IPS-18a (cell line): ENCODE results near the gene LIN7B.
"Not testable (repeated sequence)": the region's sequence is repeated elsewhere in the genome, so short reads cannot be mapped to it uniquely, and the experiment has no call there.

Experiments
- H3K27ac ChIP-seq: one replicate; pipeline ENCODE4 v1.5.1; 2013; ENCODE audit warnings: low read length
- H3K27me3 ChIP-seq: one replicate; pipeline ENCODE4 v1.6.1; 2013; ENCODE audit warnings: mild to moderate bottlenecking, low read length; ENCODE audit not compliant: control insufficient read depth, insufficient read depth
- H3K36me3 ChIP-seq: one replicate; pipeline ENCODE4 v1.6.1; 2013; ENCODE audit warnings: low read depth, low read length; ENCODE audit not compliant: control insufficient read depth
- H3K4me1 ChIP-seq: one replicate; pipeline ENCODE4 v1.6.1; 2013; ENCODE audit warnings: low read depth, low read length; ENCODE audit not compliant: control insufficient read depth
- H3K4me3 ChIP-seq: one replicate; pipeline ENCODE4 v1.5.1; 2013; ENCODE audit warnings: low read length
- H3K9ac ChIP-seq: one replicate; pipeline ENCODE4 v1.6.1; 2013; ENCODE audit warnings: mild to moderate bottlenecking, low read length, moderate library complexity
- H3K9me3 ChIP-seq: one replicate; pipeline ENCODE4 v1.6.1; 2013; ENCODE audit warnings: low read depth, low read length; ENCODE audit not compliant: control insufficient read depth

The LIN7B gene

GRCh38 chr19:49141352-49141751 lies 27.2 kb downstream of the LIN7B start:
- H3K27me3 ChIP-seq, result no peaks in the 10 kb centered on the region
- no peaks in the 10 kb centered on the region for H3K36me3 ChIP-seq
- H3K9me3 ChIP-seq, result no peaks in the 10 kb centered on the region
- H3K4me3 ChIP-seq, result no peak overlapping the region
- H3K4me1 ChIP-seq, result no peaks in the 10 kb centered on the region
- H3K27ac ChIP-seq, result no peak overlapping the region
- H3K9ac ChIP-seq, result no peak overlapping the region

DNA sequence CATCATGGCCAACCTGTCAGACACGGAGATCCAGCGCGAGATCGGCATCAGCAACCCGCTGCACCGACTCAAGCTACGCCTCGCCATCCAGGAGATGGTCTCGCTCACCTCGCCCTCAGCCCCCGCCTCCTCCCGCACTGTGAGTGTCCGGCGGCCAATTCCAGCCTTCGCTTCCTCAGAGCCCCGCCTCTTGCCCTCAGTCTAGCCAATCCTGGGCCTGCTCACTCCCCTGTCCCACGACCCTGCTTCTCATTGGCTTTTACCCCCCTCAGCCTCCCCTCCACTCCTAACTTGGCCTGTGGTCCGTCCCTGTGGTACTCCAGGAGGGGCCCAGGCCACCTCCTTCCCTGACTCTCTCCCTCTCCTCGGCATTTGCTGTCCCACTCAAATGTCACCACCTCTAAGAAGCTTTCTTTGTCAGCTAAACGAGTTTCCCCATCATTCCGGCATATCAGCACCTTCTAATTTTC lies 28.7 kb downstream of the LIN7B start:
- H3K9me3 ChIP-seq, result no peaks in the 10 kb centered on the region
- no peaks in the 10 kb centered on the region for H3K27me3 ChIP-seq
- H3K9ac ChIP-seq, result no peak overlapping the region
- H3K36me3 ChIP-seq, result no peaks in the 10 kb centered on the region
- H3K4me1 ChIP-seq, result no peaks in the 10 kb centered on the region
- no peak overlapping the region for H3K27ac ChIP-seq
- H3K4me3 ChIP-seq, result peak overlapping the region; percentile 65

GRCh38 chr19:49145573-49146407 lies 31.6 kb downstream of the LIN7B start:
- H3K9ac ChIP-seq, result no peak overlapping the region
- no peak overlapping the region for H3K27ac ChIP-seq
- H3K4me1 ChIP-seq, result peaks cover 4% of the 10 kb centered on the region
- H3K27me3 ChIP-seq, result no peaks in the 10 kb centered on the region
- peak overlapping the region; percentile 60 for H3K4me3 ChIP-seq
- no peaks in the 10 kb centered on the region for H3K9me3 ChIP-seq
- H3K36me3 ChIP-seq, result no peaks in the 10 kb centered on the region

DNA sequence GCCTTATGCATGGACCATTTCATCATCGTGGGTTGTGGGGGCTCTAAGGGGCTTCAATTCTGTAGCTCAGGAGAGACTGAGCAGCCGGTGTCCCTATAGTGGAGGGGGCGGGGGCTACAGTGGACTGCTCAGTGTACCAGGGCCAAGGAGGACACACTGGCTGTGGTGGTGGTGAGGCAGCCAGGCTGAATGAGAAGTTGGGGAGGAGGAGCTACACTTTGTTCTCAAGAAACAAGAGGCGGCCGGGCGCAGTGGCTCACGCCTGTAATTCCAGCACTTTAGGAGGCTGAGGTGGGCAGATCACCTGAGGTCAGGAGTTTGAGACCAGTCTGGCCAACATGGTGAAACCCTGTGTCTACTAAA lies 32.2 kb downstream of the LIN7B start:
- not testable (repeated sequence) for H3K4me1 ChIP-seq, H3K27me3 ChIP-seq, H3K36me3 ChIP-seq, H3K9ac ChIP-seq, H3K27ac ChIP-seq, H3K9me3 ChIP-seq
- H3K4me3 ChIP-seq, result peak overlapping the region; percentile 60

- Histone ChIP-seq H3K9ac (no peak overlapping the region), H3K36me3 (no peaks in the 10 kb centered on the region), H3K9me3 (no peaks in the 10 kb centered on the region), H3K27ac (no peak overlapping the region), H3K4me1 (peaks cover 6% of the 10 kb centered on the region), H3K27me3 (peaks cover 9% of the 10 kb centered on the region), H3K4me3 (peak overlapping the region; percentile 97)
These were observed 34.0 kb downstream of the LIN7B start for GRCh38 chr19:49148044-49148682.

- H3K27me3 ChIP-seq, result peaks cover 15% of the 10 kb centered on the region
- no peaks in the 10 kb centered on the region for H3K36me3 ChIP-seq
- H3K9ac ChIP-seq, result peak overlapping the region; percentile 82
- H3K9me3 ChIP-seq, result no peaks in the 10 kb centered on the region
- H3K4me3 ChIP-seq, result peak overlapping the region; percentile 97
- H3K27ac ChIP-seq, result no peak overlapping the region
- H3K4me1 ChIP-seq, result peaks cover 6% of the 10 kb centered on the region
These were observed 34.8 kb downstream of the LIN7B start for GRCh38 chr19:49148784-49149651.

GRCh38 chr19:49149652-49150105 lies 35.5 kb downstream of the LIN7B start:
- H3K4me3 ChIP-seq, result peak overlapping the region; percentile 97
- peak overlapping the region; percentile 82 for H3K9ac ChIP-seq
- H3K4me1 ChIP-seq, result peaks cover 6% of the 10 kb centered on the region
- H3K27ac ChIP-seq, result peak overlapping the region; percentile 17
- H3K27me3 ChIP-seq, result peaks cover 15% of the 10 kb centered on the region
- H3K9me3 ChIP-seq, result no peaks in the 10 kb centered on the region
- H3K36me3 ChIP-seq, result no peaks in the 10 kb centered on the region

GRCh38 chr19:49150106-49150943 lies 36.2 kb downstream of the LIN7B start:
- H3K9me3 ChIP-seq, result no peaks in the 10 kb centered on the region
- H3K4me1 ChIP-seq, result peaks cover 7% of the 10 kb centered on the region
- H3K4me3 ChIP-seq, result peak overlapping the region; percentile 97
- peak overlapping the region; percentile 17 for H3K27ac ChIP-seq
- H3K36me3 ChIP-seq, result no peaks in the 10 kb centered on the region
- H3K27me3 ChIP-seq, result peaks cover 15% of the 10 kb centered on the region
- peak overlapping the region; percentile 82 for H3K9ac ChIP-seq

DNA sequence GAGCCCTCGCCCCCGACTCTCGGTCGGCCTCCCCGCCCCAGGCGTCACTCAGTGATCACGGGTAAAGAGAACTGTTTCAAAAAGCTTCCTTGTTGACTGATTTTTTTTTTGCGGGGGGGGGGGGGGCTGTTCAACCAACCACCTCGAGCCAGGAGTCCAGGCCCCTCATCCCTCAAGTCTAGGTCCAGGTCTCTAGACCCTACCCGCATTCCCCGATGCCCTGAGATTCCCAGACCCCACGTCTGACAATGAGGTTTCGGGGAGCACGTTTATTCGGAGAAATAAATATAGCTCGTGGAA lies 36.7 kb downstream of the LIN7B start:
- Histone ChIP-seq H3K4me1 (peaks cover 13% of the 10 kb centered on the region), H3K9me3 (no peaks in the 10 kb centered on the region), H3K4me3 (peak overlapping the region; percentile 97), H3K27me3 (peaks cover 17% of the 10 kb centered on the region), H3K9ac (peak overlapping the region; percentile 82), H3K36me3 (no peaks in the 10 kb centered on the region), H3K27ac (no peak overlapping the region)

DNA sequence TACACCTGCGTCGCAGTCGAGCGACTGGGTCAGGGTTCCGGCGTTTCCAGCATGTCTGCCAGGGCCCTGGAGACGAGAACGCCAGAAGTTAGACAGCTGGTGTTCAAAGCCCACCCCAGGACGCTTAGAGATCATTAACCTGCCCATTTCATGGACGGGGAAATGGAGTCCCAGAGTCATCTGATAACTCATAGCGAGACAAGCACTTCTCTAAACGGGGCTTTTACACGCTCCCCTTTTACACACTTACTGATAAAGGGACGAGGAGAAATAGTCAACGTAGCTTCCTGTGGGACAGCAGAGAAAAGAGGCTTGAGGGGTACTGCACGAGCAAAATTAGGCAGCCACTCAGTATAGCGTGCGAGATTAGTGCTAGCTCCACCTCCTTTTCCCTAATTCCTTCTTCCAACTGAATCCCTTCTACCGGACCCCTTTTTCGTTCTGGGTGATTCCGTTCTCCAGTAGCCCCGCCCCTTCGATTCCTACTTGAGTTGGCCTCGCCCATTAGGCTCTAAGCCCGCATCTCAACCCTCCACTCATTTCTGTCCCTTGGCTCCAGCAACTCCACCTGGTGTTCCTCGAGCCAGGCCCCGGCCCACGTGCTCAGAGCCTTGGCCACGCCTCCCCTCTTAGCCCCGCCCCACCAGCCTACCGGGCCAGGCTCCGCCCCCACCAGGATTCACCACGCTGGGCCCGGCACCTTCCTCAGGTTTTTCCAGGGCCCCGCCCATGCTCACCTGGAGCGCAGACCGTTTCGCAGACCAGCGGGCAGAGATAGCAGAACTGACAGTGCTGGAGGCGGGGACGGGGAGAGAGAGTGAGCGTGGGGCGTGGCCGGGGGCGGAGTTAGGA lies 37.3 kb downstream of the LIN7B start:
- H3K9ac ChIP-seq, result no peak overlapping the region
- no peaks in the 10 kb centered on the region for H3K9me3 ChIP-seq
- peaks cover 23% of the 10 kb centered on the region for H3K27me3 ChIP-seq
- no peaks in the 10 kb centered on the region for H3K36me3 ChIP-seq
- H3K27ac ChIP-seq, result no peak overlapping the region
- H3K4me1 ChIP-seq, result peaks cover 16% of the 10 kb centered on the region
- peak overlapping the region; percentile 97 for H3K4me3 ChIP-seq
